Activated CD4-positive, alpha-beta memory T cell treated with anti-CD3 and anti-CD28 coated beads, Interleukin-2, amount 10 ng/mL, durations not matched to agents 7 days and 5 days (primary cell): ENCODE results near the gene MCRIP1. TPM values are rescaled to one million over a fixed set of nuclear protein-coding genes. Genes with fewer than 3 reads are reported as not detected.

Source experiments
- CTCF ChIA-PET: fragments of 350-600 bp; sonication (Branson Sonifier 250); formaldehyde crosslinking; loops from one replicate; lab custom pipeline; 2021; ENCODE audit warnings: antibody characterized with exemption, inconsistent platforms; lab: Charles Lee
- POLR2A ChIA-PET: fragments of 350-600 bp; sonication (Branson Sonifier 250); formaldehyde crosslinking; loops from one replicate; lab custom pipeline; 2021; ENCODE audit warnings: antibody characterized with exemption; lab: Charles Lee
- DNase-seq: peaks from one replicate; pipeline ENCODE4 v3.0.0-alpha.2; 2020
- H3K27ac Mint-ChIP-seq: one replicate; pipeline ENCODE4 v1.8.0; 2021; ENCODE audit warnings: mild to moderate bottlenecking, mixed read lengths
- H3K27me3 Mint-ChIP-seq: one replicate; pipeline ENCODE4 v1.8.0; 2021; ENCODE audit warnings: mixed read lengths
- H3K36me3 Mint-ChIP-seq: one replicate; pipeline ENCODE4 v1.8.0; 2021; ENCODE audit warnings: low read depth, mixed read lengths
- H3K4me1 Mint-ChIP-seq: one replicate; pipeline ENCODE4 v1.8.0; 2021; ENCODE audit warnings: mixed read lengths
- H3K4me3 Mint-ChIP-seq: one replicate; pipeline ENCODE4 v1.8.0; 2021; ENCODE audit warnings: mild to moderate bottlenecking, mixed read lengths
- H3K9me3 Mint-ChIP-seq: one replicate; pipeline ENCODE4 v1.8.0; 2021; ENCODE audit warnings: mixed read lengths
- total RNA-seq, 2 experiments: library from RNA; stranded (reverse); gene quantifications; one replicate each; pipeline ENCODE4 v1.2.3, GENCODE V29; 2021

MCRIP1 gene
- total RNA-seq, 2 experiments from 2014 or later: 37.1 to 38.2 TPM

- Mint-ChIP-seq H3K27ac (peak overlapping the region; percentile 70), H3K36me3 (peaks cover 2% of the 10 kb centered on the region), H3K9me3 (no peaks in the 10 kb centered on the region), H3K27me3 (no peaks in the 10 kb centered on the region), H3K4me1 (peaks cover 31% of the 10 kb centered on the region), H3K4me3 (peak overlapping the region; percentile 75)
- ChIA-PET POLR2A (interaction anchor here (0.9 to 4.9 kb wide), 13 partner anchors 9 to 131 kb away, joined by 3 to 41 read pairs (median 10); partner anchors contain the start of genes ANAPC11, ARHGDIA, MAFG and MRPL12), CTCF (interaction anchor here (1.9 kb wide), 1 partner anchor 25 kb away, joined by 5 read pairs; no protein-coding TSS in a partner anchor)
- DNase-seq: no peak
Observed at GRCh38 chr17:81833921-81834830, 1.1 kb upstream of the MCRIP1 start.

GRCh38 chr17:81832608-81833159 lies 407 bp downstream of the MCRIP1 start:
- H3K36me3 Mint-ChIP-seq: peaks cover 2% of the 10 kb centered on the region
- no peak for DNase-seq
- CTCF ChIA-PET: no interaction called here
- H3K27me3 Mint-ChIP-seq: no peaks in the 10 kb centered on the region
- H3K9me3 Mint-ChIP-seq: no peaks in the 10 kb centered on the region
- peak overlapping the region; percentile 88 for H3K4me3 Mint-ChIP-seq
- H3K27ac Mint-ChIP-seq: peak overlapping the region; percentile 92
- peaks cover 31% of the 10 kb centered on the region for H3K4me1 Mint-ChIP-seq
- POLR2A ChIA-PET: interaction anchor here (0.7 to 4.9 kb wide), 22 partner anchors 10 to 191 kb away, joined by 3 to 41 read pairs (median 5); partner anchors contain the start of genes ALYREF, ANAPC11, ARHGDIA and ARL16

- peaks cover 31% of the 10 kb centered on the region for H3K4me1 Mint-ChIP-seq
- ChIA-PET POLR2A (interaction anchor here (0.6 to 4.9 kb wide), 16 partner anchors 10 to 192 kb away, joined by 3 to 41 read pairs (median 5); partner anchors contain the start of genes ALYREF, ANAPC11, ARHGDIA and ARL16), CTCF (no interaction called here)
- H3K9me3 Mint-ChIP-seq: no peaks in the 10 kb centered on the region
- H3K27me3 Mint-ChIP-seq: no peaks in the 10 kb centered on the region
- H3K4me3 Mint-ChIP-seq: peak overlapping the region; percentile 88
- peak overlapping the region; percentile 92 for H3K27ac Mint-ChIP-seq
- H3K36me3 Mint-ChIP-seq: peaks cover 2% of the 10 kb centered on the region
- peak; percentile 68 for DNase-seq
Observed at GRCh38 chr17:81831957-81832607, 1.0 kb downstream of the MCRIP1 start.

- POLR2A ChIA-PET: interaction anchor here (0.6 to 4.9 kb wide), 8 partner anchors 9 to 148 kb away, joined by 3 to 41 read pairs (median 8); partner anchors contain the start of genes ARHGDIA, ARL16, HGS and MRPL12
- Mint-ChIP-seq H3K9me3 (no peaks in the 10 kb centered on the region), H3K36me3 (peaks cover 2% of the 10 kb centered on the region), H3K27ac (peak overlapping the region; percentile 92), H3K4me1 (peaks cover 31% of the 10 kb centered on the region), H3K4me3 (peak overlapping the region; percentile 88), H3K27me3 (no peaks in the 10 kb centered on the region)
- DNase-seq: peak; percentile 23
- CTCF ChIA-PET: no interaction called here
Observed at GRCh38 chr17:81831563-81831956, 1.5 kb downstream of the MCRIP1 start.

- H3K36me3 Mint-ChIP-seq: peaks cover 2% of the 10 kb centered on the region
- H3K4me1 Mint-ChIP-seq: peaks cover 29% of the 10 kb centered on the region
- H3K4me3 Mint-ChIP-seq: no peak overlapping the region
- H3K27me3 Mint-ChIP-seq: no peaks in the 10 kb centered on the region
- POLR2A ChIA-PET: interaction anchor here (0.6 kb wide), 1 partner anchor 163 kb away, joined by 3 read pairs; the partner anchor contains the start of genes CCDC137 and OXLD1
- H3K27ac Mint-ChIP-seq: no peak overlapping the region
- CTCF ChIA-PET: interaction anchor here (0.5 kb wide), 1 partner anchor 107 kb away, joined by 4 read pairs; no protein-coding TSS in a partner anchor
- H3K9me3 Mint-ChIP-seq: no peaks in the 10 kb centered on the region
- DNase-seq: no peak
Observed at GRCh38 chr17:81829858-81830257, 3.2 kb downstream of the MCRIP1 start.

GRCh38 chr17:81828656-81829055 lies 4.4 kb downstream of the MCRIP1 start:
- Mint-ChIP-seq H3K4me1 (peaks cover 26% of the 10 kb centered on the region), H3K4me3 (no peak overlapping the region), H3K9me3 (no peaks in the 10 kb centered on the region), H3K36me3 (peaks cover 2% of the 10 kb centered on the region), H3K27me3 (no peaks in the 10 kb centered on the region), H3K27ac (no peak overlapping the region)
- ChIA-PET CTCF (no interaction called here), POLR2A (no interaction called here)
- DNase-seq: no peak

GRCh38 chr17:81825841-81826466 lies 7.1 kb downstream of the MCRIP1 start:
- no peaks in the 10 kb centered on the region for H3K36me3 Mint-ChIP-seq
- H3K27ac Mint-ChIP-seq: no peak overlapping the region
- H3K4me1 Mint-ChIP-seq: peaks cover 21% of the 10 kb centered on the region
- DNase-seq: no peak
- H3K27me3 Mint-ChIP-seq: no peaks in the 10 kb centered on the region
- CTCF ChIA-PET: no interaction called here
- H3K9me3 Mint-ChIP-seq: no peaks in the 10 kb centered on the region
- H3K4me3 Mint-ChIP-seq: no peak overlapping the region
- POLR2A ChIA-PET: interaction anchor here (1.2 kb wide), 1 partner anchor 44 kb away, joined by 3 read pairs; no protein-coding TSS in a partner anchor

GRCh38 chr17:81824595-81824994 lies 8.5 kb downstream of the MCRIP1 start:
- ChIA-PET CTCF (no interaction called here), POLR2A (no interaction called here)
- Mint-ChIP-seq H3K36me3 (no peaks in the 10 kb centered on the region), H3K4me1 (peaks cover 13% of the 10 kb centered on the region), H3K27ac (no peak overlapping the region), H3K27me3 (no peaks in the 10 kb centered on the region), H3K9me3 (no peaks in the 10 kb centered on the region), H3K4me3 (no peak overlapping the region)
- DNase-seq: no peak

GRCh38 chr17:81823820-81824550 lies 9.1 kb downstream of the MCRIP1 start:
- Mint-ChIP-seq H3K9me3 (no peaks in the 10 kb centered on the region), H3K27ac (no peak overlapping the region), H3K4me3 (no peak overlapping the region), H3K27me3 (no peaks in the 10 kb centered on the region), H3K4me1 (peaks cover 13% of the 10 kb centered on the region), H3K36me3 (no peaks in the 10 kb centered on the region)
- DNase-seq: no peak
- POLR2A ChIA-PET: no interaction called here
- CTCF ChIA-PET: no interaction called here

- Mint-ChIP-seq H3K36me3 (no peaks in the 10 kb centered on the region), H3K27ac (no peak overlapping the region), H3K4me3 (no peak overlapping the region), H3K4me1 (peaks cover 13% of the 10 kb centered on the region), H3K27me3 (no peaks in the 10 kb centered on the region), H3K9me3 (no peaks in the 10 kb centered on the region)
- no peak for DNase-seq
- ChIA-PET CTCF (no interaction called here), POLR2A (interaction anchor here (1.6 to 2.1 kb wide), 2 partner anchors 9 to 36 kb away, joined by 6 to 13 read pairs; partner anchors contain the start of gene MCRIP1)
Observed at GRCh38 chr17:81822996-81823819, 9.9 kb downstream of the MCRIP1 start.

- Mint-ChIP-seq H3K36me3 (no peaks in the 10 kb centered on the region), H3K4me3 (no peak overlapping the region), H3K27me3 (peaks cover 4% of the 10 kb centered on the region), H3K27ac (peak overlapping the region; percentile 44), H3K9me3 (no peaks in the 10 kb centered on the region), H3K4me1 (peaks cover 13% of the 10 kb centered on the region)
- CTCF ChIA-PET: interaction anchor here (0.7 kb wide), 1 partner anchor 71 kb away, joined by 5 read pairs; no protein-coding TSS in a partner anchor
- no peak for DNase-seq
- POLR2A ChIA-PET: interaction anchor here (1.2 to 2.1 kb wide), 4 partner anchors 10 to 120 kb away, joined by 3 to 13 read pairs (median 5); partner anchors contain the start of genes MCRIP1 and MRPL12
Observed at GRCh38 chr17:81822312-81822637, 10.8 kb downstream of the MCRIP1 start.
